Mucosa of descending colon (tissue), 3 donors: ENCODE data around the gene ABCB8. TPM values are rescaled to one million over a fixed set of nuclear protein-coding genes. Genes with fewer than 3 reads are reported as not detected.

Source experiments
- ATAC-seq: fragments of 200-7000 bp; cut with Tn5 transposase; one replicate; pipeline ENCODE4 v1.9.1; 2020; ENCODE audit warnings: mild to moderate bottlenecking, moderate library complexity
- DNase-seq, 3 donors: peaks; one replicate each; pipeline ENCODE4 v3.0.0-alpha.2; 2020
- H3K36me3 ChIP-seq: fragments of 200-600 bp; one replicate; pipeline ENCODE4 v1.8.0; 2021; ENCODE audit warnings: low read depth, mild to moderate bottlenecking
- H3K4me1 ChIP-seq: fragments of 200-600 bp; one replicate; pipeline ENCODE4 v1.8.0; 2021; ENCODE audit warnings: low read depth, mild to moderate bottlenecking
- H3K4me3 ChIP-seq: fragments of 200-600 bp; one replicate; pipeline ENCODE4 v1.8.0; 2021; ENCODE audit warnings: mild to moderate bottlenecking
- H3K9me3 ChIP-seq: fragments of 200-600 bp; one replicate; pipeline ENCODE4 v1.8.0; 2021; ENCODE audit warnings: mild to moderate bottlenecking
- intact Hi-C, 2 donors: fragments of 100-400 bp; cut with DNase I in 1 of 2; cut with micrococcal nuclease in 1 of 2; formaldehyde crosslinking; loops; one replicate each; pipeline versions ENCODE4 v1.11.0 to v1.11.1; 2022; cut with DNase I, micrococcal nuclease
- total RNA-seq, 3 donors: library from RNA; stranded (reverse); fragmentation: NEBNext Ultra II Directional in 2 of 3; extraction: Animal tissue kit (Norgen Biotek cat#: 25700) in 2 of 3; gene quantifications; one replicate each; pipeline versions ENCODE4 v1.2.1 to v1.2.4, GENCODE V29; 2021 to 2023
- TF ChIP-seq, protein P1 (sequence below): fragments of 200-600 bp; IDR thresholded peaks from one replicate; pipeline ENCODE4 v1.8.0; 2022; ENCODE audit warnings: antibody characterized with exemption, mild to moderate bottlenecking
- donor health status: DM: no; HTN: no; CAD: no; lungs with moderate emphysema.
- donor health status: DM: no; HTN: no; CAD: no.
- donor health status: DM: no; HTN: yes; CAD: no.

ABCB8 gene
- total RNA-seq, 3 donors from 2014 or later = 40.1 to 44.9 (median 41.8) TPM

DNA sequence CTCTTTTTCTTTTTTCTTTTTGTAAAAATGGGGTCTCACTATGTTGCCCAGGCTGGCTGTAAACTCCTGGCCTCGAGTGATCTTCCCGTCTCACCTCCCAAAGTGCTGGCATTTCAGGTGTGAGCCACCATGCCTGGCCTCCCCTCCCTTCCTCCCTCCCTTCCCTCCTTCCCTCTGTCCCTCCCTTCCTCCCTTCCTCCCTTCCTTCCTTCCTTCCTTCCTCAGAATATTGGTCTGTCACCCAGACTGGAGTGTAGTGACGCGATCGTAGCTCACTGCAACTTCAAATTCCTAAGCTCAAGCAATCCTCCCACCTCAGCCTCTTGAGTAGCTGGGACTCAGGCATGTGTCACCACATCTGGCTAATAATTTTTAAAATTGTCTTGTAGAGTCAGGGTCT is 66.4 kb downstream of the ABCB8 start:
- no peaks in the 10 kb centered on the region for H3K36me3 ChIP-seq
- DNase-seq = no peak
- H3K4me1 ChIP-seq = peaks cover 3% of the 10 kb centered on the region
- no peak overlapping the region for H3K4me3 ChIP-seq
- no peak for ATAC-seq
- TF ChIP-seq, protein P1, sequence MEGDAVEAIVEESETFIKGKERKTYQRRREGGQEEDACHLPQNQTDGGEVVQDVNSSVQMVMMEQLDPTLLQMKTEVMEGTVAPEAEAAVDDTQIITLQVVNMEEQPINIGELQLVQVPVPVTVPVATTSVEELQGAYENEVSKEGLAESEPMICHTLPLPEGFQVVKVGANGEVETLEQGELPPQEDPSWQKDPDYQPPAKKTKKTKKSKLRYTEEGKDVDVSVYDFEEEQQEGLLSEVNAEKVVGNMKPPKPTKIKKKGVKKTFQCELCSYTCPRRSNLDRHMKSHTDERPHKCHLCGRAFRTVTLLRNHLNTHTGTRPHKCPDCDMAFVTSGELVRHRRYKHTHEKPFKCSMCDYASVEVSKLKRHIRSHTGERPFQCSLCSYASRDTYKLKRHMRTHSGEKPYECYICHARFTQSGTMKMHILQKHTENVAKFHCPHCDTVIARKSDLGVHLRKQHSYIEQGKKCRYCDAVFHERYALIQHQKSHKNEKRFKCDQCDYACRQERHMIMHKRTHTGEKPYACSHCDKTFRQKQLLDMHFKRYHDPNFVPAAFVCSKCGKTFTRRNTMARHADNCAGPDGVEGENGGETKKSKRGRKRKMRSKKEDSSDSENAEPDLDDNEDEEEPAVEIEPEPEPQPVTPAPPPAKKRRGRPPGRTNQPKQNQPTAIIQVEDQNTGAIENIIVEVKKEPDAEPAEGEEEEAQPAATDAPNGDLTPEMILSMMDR = no peak
- intact Hi-C loops = no loop called here
- H3K9me3 ChIP-seq = no peaks in the 10 kb centered on the region

DNA sequence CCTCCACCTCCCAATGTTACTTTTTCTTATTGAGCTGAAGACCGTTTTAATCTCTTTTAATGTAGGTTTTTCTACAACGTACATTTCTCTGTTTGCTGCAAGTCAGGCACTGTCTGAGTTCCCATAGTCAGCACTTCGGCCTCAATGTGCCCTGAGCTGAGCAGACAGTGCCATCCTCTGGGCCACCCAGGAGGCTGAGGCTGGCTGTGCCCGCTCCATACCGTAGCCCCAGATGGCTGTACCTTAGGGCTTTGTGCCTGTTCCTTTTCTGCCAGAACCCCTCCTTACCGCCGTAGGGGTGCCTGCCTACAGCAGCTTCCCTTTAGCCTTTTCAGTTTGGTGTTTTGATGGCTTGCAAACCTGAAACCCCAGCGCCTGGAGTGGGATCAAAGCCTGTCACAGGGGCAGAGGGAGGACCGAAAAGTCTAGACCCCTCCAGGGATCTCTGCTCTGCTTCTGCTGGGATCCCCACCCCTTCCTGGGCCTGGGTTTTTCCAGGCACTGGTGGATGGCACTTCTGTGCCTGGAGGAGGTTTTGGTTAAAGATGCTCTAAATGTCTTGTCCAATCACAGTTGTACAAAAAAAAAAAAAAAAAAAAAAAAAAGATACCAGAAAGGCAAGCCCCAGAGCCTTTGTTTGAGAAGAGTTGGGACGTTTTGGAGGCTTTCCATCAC is 67.0 kb downstream of the ABCB8 start:
- intact Hi-C loops = no loop called here
- DNase-seq (no peak), ATAC-seq (no peak)
- no peaks in the 10 kb centered on the region for H3K36me3 ChIP-seq
- H3K4me1 ChIP-seq = no peaks in the 10 kb centered on the region
- no peaks in the 10 kb centered on the region for H3K9me3 ChIP-seq
- H3K4me3 ChIP-seq = no peak overlapping the region
- TF ChIP-seq, protein P1 = no peak

DNA sequence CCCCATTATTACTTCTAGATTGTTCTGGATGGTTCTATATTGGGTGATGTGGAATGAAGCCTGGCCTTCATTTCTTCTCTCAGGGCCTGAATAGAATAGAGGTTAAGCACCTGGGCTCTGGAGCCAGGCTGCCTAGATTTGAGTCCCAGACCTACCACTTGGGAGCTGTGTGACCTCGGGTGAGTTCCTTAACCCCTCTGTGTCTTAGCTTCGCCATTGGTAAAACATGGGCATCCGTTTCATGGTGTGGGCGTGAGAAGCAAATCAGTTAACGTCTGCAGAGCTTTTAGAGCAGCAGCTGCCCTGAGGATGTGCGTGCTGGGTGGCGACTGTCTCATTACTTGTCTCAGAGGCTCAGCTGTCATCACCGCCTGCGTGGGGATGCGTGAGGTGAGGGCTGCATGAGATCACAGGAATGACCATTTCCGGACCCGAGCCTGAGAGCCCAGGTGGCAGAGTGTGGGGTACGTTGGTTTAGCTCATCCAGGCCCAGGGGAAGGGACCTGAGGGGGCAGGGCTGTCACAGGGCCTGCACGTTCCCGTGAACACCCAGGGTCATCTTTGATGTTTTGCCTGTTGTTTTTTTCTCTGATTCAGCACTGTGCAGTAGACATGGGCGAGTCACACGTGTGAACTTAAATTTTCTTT is 67.7 kb downstream of the ABCB8 start:
- Histone ChIP-seq H3K9me3 (no peaks in the 10 kb centered on the region), H3K36me3 (no peaks in the 10 kb centered on the region), H3K4me3 (no peak overlapping the region), H3K4me1 (no peaks in the 10 kb centered on the region)
- DNase-seq (no peak), ATAC-seq (no peak)
- TF ChIP-seq, protein P1 = no peak
- intact Hi-C loops = no loop called here

Other genes starting within 250 kb of the ABCB8 start
- 100 to 1,000 TPM; 210 to 401 (median 338) TPM for gene TMEM176B, start 228.1 kb upstream of the ABCB8 start, total RNA-seq
- gene TMEM176A, start 227.7 kb upstream of the ABCB8 start, total RNA-seq = 100 to 1,000 TPM; 178 to 282 (median 245) TPM
- 100 to 1,000 TPM; 249 to 756 (median 606) TPM for gene AOC1, start 175.9 kb upstream of the ABCB8 start, total RNA-seq
- 10 to 100 TPM in 1 of 3 donors, 1 to 10 TPM in 2; 2.9 to 87.1 (median 5.3) TPM for gene KCNH2, start 50.1 kb upstream of the ABCB8 start, total RNA-seq
- 1 to 10 TPM; 2.5 to 6.3 (median 6.0) TPM for gene NOS3, start 37.4 kb upstream of the ABCB8 start, total RNA-seq
- gene ATG9B, start 4.0 kb upstream of the ABCB8 start, total RNA-seq = under 1 TPM; 0.09 to 0.90 (median 0.89) TPM
- gene ASIC3, start 20.1 kb downstream of the ABCB8 start, total RNA-seq = 1 to 10 TPM; 1.2 to 6.5 (median 3.4) TPM
- gene CDK5, start 29.4 kb downstream of the ABCB8 start, total RNA-seq = 10 to 100 TPM in 2 of 3 donors, 1 to 10 TPM in 1; 8.3 to 12.4 (median 11.7) TPM
- gene SLC4A2, start 31.1 kb downstream of the ABCB8 start, total RNA-seq = 100 to 1,000 TPM in 1 of 3 donors, 10 to 100 TPM in 2; 82.2 to 168 (median 89.5) TPM
- 100 to 1,000 TPM in 1 of 3 donors, 10 to 100 TPM in 2; 78.6 to 122 (median 98.5) TPM for gene FASTK, start 52.4 kb downstream of the ABCB8 start, total RNA-seq
- 10 to 100 TPM; 54.2 to 63.7 (median 60.8) TPM for gene TMUB1, start 55.0 kb downstream of the ABCB8 start, total RNA-seq
- 100 to 1,000 TPM in 1 of 3 donors, 10 to 100 TPM in 2; 39.7 to 116 (median 50.6) TPM for gene AGAP3, start 58.0 kb downstream of the ABCB8 start, total RNA-seq
- not detected for gene GBX1, start 139.2 kb downstream of the ABCB8 start, total RNA-seq
- gene ASB10, start 158.8 kb downstream of the ABCB8 start, total RNA-seq = not detected
- not detected for gene H2BK1, start 182.0 kb downstream of the ABCB8 start, total RNA-seq
- gene ABCF2, start 198.8 kb downstream of the ABCB8 start, total RNA-seq = 10 to 100 TPM; 27.0 to 36.4 (median 28.4) TPM
- 10 to 100 TPM; 38.3 to 52.2 (median 41.5) TPM for gene CHPF2, start 204.0 kb downstream of the ABCB8 start, total RNA-seq
- gene SMARCD3, start 220.2 kb downstream of the ABCB8 start, total RNA-seq = 10 to 100 TPM in 2 of 3 donors, 1 to 10 TPM in 1; 5.1 to 44.3 (median 10.0) TPM